Fibroblast of the conjunctiva (primary cell): ENCODE results near the gene RNF220.

Experiments
- DNase-seq: peaks from one replicate; pipeline ENCODE4 v3.0.0-alpha.2; 2010; ENCODE audit warnings: low read depth

The RNF220 gene

DNA sequence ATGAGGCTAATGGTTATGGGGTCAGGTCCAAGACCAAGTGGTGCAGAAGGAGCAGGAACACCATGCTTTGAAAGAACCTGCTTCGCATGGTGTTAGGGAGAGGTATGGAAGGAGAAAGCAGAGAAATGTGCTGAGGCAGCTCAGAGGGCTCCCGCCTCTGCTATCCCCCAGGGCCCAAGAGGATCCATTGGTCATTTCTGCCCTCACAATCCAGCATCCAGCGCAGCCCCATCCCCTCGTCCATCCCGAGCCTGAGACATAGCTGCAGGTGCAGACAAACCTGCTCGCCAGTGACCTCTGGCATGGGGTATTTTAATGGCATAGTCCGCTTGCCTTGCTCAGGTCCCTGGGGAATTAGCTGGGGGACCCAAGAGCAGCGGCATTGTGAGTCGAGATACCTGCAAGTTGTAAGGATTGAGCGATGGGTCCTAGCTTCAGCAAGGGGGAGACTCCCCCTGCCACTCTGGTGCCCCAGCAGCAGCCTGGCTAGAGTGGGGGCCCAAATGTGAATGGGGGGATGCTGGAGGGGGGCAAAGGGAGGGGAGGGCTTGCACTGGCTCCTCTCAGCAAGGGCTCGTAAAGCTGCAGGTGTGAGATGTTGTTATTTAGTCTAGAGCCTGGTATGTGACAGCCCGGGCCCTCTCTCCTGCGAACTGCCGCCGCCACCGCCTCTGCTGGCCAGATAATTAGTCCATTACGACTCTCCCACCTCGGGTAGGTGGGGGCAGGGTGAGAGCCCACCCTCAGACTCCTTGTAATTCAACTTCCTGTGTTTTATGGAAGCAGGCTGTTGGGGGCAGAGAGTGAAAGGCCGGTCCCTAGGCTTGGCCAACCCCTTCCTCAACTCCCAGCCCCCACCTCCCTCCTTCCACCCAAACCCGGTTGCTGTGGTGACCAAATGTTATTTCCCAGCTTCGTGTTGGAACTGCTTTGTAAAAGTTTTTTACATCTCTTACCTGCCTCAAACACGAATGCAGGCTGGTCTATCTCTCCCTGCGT lies 118.8 kb downstream of the RNF220 start:
- DNase-seq = no peak

DNA sequence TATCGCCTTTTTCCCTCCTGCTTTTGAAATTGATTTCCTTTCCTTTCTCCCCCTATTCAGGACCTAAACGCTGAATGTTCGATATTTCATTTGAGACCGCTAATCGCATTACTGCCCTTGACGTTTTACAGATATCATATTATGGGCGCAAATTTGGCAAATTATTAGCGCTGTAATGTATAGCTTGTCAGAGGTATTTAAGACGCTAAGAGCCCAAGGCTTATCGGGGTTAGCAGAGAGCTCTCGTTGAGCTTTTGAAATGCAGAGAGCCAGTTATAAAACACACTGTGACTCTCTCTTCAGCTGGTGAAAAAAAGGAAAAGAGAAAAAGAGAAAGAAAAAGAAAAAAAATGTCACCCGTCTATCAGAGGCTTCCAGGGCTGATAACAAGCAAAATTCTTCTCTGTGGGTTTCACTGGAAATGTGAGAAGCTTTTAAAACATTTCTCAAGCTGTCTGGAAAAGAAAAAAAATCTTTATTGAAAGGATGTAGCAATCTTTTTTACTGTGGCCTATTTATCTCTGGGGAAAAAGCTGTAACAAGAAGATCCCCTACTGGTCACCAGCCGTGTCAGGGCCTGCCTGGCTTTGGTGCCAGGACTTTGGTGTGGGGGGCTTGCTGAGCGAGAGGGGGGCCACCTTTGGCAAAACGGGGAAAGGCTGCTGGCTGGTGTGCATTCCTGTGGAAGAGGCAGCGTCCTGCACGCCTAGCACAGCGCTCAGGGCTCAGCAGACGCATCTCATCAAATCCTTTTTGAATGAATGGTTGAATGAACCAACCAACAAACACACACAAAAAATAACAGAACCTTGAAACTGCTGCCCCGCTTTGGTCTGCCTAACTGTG lies 119.8 kb downstream of the RNF220 start:
- DNase-seq = no peak

DNA sequence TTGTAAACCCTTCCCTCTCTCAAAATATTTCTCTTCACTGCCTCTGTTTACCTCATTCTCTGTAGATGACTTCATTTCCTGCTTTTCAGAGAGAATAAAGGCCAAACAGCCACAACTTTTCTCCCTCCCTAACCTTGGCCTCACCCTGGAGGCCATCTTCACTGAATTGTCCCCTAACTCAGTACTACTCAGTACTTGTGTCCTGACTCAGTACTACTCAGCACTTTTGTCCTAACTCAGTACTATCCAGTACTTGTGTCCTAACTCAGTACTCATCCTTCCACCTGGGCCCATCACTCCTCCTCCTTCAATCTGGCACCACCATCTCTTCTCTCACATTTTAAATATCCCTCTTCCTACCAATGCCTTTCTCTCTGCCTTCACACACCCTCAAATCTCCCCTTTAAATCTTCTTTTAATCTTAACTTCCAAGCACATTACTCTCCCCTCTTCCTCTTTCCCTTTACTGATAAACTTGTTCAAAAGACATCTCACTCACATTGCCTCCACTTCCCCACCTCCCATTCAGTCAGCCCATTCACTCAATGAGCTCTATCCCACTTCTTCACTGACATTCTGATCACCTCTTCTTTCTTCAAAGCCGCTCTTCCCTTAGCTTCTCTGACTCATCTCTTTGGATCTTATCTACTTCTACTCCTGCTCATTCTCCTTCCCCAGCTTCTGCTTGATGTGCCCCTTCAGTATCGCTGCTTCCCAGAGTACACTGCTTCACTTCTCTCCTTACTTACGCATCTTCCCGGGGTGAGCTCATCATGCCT lies 121.4 kb downstream of the RNF220 start:
- no peak for DNase-seq

DNA sequence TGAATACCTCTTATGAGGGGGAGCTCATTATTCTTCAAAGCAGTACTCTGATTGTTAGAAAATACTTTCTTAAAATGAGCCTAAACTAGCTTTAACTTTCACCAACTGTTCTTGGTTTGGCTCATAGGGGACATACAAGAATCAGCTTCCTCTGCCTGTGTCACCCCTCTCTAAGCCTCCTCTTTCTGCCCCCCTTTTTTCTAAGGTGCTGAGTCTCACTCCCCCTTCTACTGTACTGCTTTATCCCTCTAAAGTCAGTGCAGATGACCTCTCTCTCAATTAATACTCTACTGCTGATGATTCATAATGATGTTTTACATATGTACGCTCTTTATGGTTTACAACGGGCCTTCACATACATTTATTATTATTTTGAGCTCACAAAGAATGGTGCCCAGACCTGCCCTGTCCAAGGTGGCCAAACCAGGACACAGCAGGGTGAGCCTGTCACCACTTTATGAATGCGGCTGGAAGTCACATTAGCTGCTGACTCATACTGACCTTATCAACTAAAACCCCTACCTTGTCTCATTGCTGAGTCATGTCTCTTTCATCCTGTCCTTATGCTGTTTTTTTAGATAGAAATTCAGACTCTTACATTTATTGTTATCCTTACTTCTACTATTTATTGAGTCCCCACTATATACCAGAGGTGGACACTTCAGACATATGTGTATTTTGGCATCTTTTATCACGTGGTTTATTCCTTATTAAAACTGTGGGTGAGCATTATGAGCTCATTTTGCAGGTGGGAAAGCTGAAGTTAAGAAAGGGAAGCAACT lies 126.9 kb downstream of the RNF220 start:
- no peak for DNase-seq

DNA sequence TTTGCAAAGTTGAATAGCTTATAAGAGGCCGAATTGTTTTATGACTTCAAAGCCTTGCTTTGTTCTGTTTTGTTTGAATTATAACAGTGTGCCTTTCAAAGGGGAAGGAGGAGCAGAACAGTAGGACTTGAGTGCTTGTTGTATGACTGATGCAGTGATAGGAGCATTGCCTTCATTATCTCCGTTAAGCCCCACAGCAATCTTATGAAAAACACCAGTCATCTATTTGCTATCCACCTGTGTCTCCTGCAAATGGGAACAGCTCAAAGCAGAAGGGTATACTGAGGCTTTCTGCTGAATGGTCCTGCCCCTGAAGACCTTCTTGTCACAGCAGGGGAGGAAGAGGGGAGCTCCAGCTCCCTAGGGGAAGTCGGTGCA lies 127.5 kb downstream of the RNF220 start:
- DNase-seq = no peak

DNA sequence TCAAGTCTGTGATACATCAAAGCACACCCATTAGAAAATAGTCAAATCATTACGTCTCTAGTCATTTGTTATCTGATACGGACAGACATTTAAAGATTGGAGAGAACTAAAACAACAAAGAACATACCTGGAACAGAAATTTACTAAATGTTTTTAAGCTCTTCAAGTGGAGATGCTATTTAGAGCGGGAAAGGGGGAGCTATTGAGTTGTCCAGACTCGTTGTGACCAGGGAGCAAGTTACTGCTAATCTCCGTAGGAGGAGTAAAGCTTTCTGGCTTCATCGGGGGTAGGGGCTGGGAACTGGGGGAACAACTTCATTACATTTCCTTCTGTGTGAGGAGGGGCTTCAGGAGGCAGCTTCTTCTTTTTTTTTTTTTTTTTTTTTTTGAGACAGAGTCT lies 129.7 kb downstream of the RNF220 start:
- DNase-seq = no peak

DNA sequence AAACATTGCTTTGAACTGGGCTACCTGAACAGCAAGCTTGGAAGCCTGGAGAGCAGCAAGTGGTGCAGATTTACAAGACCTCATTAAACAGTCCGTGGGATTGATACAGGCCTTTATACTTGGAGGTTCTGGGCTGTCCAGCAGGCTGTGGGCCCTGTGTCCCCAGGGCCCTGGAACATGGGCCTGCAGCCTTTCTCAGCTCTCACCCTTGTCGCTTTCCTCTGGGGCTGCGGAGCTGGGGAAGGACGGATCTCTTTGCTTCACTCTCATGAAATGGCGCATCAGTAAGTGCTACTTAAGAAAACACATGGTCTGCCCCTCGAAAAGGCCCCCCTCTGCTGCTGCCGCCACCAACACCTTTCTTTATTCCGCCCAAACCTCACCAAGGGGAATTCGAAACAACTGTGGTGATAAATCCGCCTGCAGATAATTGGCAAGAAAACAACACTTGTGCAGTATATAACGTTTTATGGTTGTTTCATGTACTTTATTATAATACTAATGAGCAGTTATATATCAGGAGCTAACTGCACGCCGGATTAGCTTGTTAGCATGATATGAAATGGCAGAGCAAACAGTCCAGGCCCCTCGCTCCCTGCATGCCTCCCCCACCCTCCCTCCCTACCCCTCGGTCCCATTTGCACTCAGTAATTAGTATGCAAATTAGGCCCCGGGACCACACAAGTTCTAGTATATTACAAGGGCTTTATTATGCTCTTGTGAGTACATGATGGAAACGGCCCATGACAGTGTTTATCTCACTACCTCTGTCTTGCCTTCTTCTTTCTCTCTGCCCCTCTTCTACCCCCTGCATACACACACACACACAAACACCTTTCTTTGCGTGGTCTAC lies 131.5 kb downstream of the RNF220 start:
- no peak for DNase-seq

DNA sequence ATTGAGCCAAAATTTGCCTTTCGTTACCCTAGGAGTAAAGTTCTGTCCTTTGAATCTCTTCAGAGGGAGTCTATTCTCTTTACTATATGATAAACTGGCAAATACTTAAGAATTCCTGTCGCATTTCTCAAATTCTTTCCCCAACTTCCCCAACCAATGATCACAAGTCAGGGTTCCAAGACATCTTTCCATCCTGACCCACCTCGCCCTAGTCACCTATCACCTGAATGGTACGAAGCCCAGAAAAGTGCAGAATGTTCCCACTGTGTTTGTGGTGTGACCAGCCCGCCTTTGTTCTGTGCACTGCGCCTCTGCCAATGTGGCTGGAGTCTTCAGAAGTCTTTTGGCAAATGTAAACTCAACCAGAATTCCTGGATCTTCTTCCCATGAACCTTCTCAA lies 132.5 kb downstream of the RNF220 start:
- no peak for DNase-seq

DNA sequence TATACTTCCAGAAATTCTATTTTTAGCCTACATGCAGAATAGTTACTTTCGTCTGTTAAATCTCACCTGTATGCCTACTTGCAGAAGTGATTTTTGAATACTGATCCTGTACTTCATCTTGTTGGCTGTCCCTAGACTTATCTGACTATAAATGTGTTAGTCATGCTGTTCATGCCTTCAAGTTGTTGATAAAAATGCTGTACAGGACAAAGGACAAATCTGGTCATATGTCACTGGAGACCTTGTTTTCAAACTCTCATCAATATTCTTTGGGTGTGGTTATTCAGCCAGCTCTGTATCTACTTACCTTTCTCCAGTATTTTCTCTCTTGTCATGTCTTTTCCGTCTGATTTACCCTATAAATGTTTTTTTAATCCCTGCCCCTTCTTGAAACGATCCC lies 132.9 kb downstream of the RNF220 start:
- no peak for DNase-seq

DNA sequence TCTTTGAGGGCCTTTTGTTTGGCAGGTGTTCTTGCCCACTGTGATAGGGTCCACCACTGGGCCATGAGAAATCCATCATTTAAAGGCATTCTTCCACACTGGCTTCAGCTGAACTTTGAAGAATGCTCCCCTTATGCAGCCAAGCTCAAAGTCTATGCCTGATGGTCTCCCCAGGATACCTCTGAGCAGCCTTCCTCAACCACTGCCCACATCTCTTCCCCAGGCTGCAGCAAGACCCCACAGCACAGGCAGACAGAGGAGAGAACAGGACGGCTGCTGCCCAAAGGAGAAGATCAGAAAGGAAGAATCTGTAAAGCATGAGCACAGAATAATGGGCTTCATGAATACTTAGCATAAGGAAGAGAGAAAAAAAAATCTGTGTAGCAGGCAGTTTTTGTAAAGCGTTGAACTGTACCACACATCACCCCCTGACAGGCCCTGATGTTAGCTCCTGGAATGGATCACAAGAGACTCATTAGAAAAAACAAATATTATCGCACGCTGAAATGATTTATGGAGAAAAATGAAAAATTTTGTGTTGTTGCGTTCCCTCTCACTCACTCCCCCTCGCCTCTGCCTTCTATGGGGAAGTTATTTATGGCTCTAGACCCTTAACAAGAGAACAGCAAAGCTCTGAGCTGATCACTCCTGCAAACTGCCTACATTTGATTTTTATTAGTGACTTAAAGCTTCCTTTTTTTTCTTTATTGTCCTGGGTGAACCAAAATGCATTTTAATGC lies 135.1 kb downstream of the RNF220 start:
- no peak for DNase-seq

DNA sequence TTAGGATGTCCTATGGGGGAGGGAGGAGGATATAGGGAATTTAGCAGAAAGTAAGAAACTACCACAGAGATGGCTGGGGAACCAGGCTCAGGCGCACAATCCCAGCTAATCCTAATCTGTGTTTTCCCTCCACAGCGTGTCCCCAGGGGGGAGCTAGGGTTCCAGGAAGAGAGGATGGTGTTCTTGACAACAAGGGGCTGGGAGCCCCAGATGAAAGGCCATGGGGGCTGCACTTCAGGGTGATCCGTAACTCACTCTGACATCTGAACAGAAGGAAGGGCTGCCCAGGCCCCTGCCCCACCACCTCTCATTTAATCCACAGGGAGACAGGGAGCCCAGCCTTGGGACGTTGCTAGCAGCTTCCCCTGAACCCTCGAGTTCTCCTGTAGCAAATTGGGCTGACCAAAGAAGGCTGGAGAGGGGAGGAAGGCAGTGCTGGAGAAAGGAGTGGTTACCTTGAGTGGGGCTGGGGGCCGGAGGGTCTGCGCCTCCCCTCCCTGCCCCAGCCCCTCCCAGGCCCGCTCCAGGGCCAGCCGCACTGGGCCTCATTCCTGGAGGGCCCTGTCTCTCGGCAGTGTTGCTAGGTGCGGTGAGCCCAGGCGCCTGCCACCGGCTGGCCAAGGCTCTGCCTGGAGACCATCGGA lies 137.5 kb downstream of the RNF220 start:
- DNase-seq = no peak

DNA sequence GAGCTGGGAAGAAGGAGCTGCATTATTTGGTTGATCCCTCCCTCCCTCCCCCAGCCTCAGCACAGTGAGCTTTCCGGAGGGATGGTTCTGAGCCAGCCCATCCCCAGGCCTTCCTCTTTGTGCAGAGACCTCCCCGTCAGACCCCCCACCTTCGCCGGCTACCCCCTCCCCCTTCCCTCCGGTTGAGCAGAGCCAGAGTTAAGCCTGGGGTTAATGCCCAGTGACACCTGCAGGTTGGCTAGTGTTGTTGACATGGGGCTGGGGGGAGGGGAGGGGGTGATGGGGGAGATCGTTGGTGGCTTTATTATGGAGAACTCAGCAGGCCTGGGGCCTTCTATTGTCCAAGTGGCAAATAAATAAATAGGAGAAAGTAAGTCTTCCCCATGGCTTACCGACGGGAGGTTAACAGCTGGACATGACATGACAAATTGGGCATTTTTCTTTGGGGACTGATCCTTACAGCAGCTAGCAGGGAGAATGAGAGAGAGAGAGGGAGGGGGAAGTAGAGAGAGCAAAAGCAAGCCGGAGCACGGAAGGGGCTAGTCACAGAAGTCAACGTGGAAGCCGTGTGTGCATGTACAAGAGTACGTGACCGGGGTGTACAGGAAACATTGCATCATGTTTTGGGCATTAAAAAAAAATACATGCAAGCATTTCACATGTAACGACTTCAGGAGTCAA lies 138.1 kb downstream of the RNF220 start:
- no peak for DNase-seq

DNA sequence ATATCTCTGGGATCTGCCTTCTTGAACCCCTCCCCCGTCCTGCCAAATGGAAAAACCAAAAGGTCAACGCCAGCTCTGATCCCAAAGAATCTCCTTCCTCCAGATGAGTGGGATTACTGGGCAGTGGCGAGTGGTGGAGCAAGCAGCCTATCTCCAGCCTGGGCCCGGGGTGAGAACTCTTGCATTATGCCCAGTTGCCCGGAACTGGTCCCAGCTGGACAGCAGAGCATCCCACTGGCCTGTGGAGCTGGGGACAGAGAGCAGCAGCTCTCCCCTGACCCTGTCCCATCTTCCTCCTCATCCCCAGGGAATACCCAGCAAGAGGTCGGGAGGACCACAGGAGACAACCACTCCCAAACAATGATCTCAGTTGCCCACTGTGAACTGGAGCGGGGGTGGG lies 138.7 kb downstream of the RNF220 start:
- DNase-seq = no peak

DNA sequence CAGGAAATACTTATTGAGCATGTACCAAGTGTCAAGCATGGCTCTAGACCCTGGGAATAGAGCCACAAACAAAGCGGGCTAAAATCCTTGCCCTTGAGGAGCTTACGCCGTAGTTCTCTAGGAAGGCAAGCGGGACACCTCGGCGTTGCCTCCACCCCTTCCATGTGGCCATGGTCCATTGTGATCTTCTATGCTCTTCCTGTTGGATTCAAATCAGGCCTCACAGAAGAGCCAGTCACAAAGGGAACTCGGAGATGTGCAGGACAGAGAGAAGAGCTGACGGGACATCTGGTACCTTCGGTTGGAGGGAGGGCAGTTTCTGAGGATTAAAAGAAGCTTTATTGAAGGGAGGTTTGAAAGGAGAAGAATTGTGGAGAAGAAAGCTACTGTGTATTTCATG lies 139.9 kb downstream of the RNF220 start:
- DNase-seq = no peak

DNA sequence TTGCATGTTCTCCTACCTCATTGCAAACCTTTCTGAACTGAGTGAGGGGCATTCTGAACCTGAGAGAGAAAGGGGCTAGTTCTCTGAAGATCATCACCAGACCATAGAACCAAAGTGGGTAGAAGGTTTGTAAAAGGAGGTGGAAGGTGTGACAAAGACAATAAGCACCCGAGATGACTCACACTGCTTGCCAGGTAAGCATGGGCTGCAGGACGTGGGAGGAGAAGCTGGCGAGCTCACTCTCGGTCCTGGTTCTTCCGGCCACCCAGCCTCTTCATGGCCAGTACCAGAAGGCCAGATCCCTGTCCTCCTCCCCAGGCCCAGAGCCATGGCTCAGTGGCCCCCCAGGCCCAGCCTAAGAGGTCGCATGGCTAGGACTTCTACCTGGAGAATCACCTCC lies 140.9 kb downstream of the RNF220 start:
- no peak for DNase-seq

DNA sequence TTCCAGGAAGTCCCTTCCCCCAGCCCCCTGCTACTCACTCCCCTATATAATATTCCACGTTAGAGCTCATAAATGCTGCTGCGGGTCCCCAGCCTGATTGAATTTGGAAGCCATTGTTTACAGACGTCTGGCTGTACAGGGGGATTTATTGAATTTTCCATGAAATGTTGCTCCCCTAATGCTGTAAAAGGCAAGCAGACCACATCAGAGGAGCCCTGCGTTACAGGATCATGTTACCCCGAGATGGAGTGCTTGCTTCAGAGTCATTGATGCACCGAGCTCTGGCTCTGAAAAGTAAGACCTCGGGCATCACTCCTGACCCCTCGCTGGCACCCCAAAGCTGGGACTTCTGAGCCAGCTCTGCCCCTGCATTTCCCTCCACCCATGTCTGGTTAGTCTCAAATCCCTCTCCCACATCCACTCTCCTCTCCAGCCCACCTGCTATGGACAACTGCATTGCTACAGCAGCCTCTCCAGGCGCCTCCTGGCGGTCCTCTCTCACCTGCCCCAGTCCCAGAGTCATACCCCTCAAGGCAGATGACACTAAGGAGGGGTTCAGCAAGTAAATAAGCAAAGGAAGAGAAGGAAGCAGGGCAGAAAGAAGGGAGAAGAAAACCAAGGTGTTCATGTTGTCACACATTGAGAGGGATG lies 141.5 kb downstream of the RNF220 start:
- no peak for DNase-seq

DNA sequence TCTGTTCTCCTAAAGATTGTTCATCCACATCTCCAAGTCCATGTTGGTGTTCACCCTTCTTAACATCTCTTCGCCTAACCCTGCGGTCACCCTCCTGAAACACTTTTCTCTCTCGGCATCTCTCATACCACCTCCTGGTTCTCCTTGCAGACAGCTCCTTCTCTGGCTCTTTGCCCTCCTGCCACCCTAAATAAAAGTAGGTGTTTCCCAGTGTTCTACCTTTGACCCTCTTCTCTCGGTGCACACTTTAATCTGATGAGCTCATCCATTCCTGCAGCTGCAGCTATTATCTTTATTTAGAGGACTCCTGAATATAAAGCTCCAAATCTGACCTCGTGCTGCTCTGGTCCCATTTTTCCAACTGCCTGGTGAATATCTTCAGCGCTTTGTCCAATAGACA lies 142.3 kb downstream of the RNF220 start:
- no peak for DNase-seq

DNA sequence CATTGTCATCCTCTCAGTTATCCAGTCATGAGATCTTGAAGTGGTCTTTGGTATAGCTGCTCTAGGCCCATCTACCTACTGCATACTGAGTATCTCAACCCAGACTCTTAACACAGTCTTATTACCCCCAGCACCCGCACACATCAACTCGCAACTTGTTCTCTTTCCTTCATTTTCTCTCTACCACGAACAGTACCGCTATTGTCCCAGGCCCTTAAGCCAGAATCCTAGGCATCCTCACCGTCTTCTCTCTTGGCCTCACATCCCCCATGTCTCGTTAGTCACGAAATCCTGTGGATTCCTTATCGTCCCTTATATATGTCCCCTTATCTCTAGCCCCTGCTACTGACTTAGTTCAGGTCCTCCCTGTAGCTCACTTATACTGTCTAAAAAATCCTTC lies 142.8 kb downstream of the RNF220 start:
- no peak for DNase-seq
